Common myeloid progenitor, CD34-positive (primary cell): ENCODE measurements around the gene SLC25A27.

Experiments
- CTCF ChIA-PET: fragments of 350-600 bp; sonication (Branson Sonifier 250); formaldehyde crosslinking; loops from one replicate; lab custom pipeline; 2021; ENCODE audit warnings: antibody characterized with exemption; lab: Charles Lee
- POLR2A ChIA-PET: fragments of 350-600 bp; sonication (Branson Sonifier 250); formaldehyde crosslinking; loops from one replicate; lab custom pipeline; 2021; ENCODE audit warnings: antibody characterized with exemption; lab: Charles Lee
- DNase-seq, 3 donors: peaks; one replicate each; pipeline versions ENCODE4 v3.0.0 to v3.0.0-alpha.2; 2013
- H3K27ac ChIP-seq, 2 experiments: 1 replicate in 1 of 2; 2 replicates in 1 of 2; pipeline ENCODE4 v1.7.0; 2013; ENCODE audit warnings: inconsistent platforms in 2 of 2, low read length in 2 of 2, mild to moderate bottlenecking in 2 of 2, low read depth in 1 of 2, moderate library complexity in 1 of 2; ENCODE audit not compliant: severe bottlenecking in 2 of 2, insufficient read depth in 1 of 2, poor library complexity in 1 of 2
- H3K27me3 ChIP-seq, 5 experiments: replicated peaks in 2 of 5; 1 replicate in 3 of 5; 2 replicates in 2 of 5; pipeline versions ENCODE4 v1.6.1 to v1.7.0; 2013; ENCODE audit warnings: low read length in 4 of 5, mild to moderate bottlenecking in 2 of 5, moderate library complexity in 2 of 5, inconsistent platforms in 1 of 5; ENCODE audit not compliant: insufficient read depth in 5 of 5, control insufficient read depth in 4 of 5
- H3K36me3 ChIP-seq, 4 experiments: 1 replicate in 2 of 4; 2 replicates in 2 of 4; pipeline versions ENCODE4 v1.6.1 to v1.7.0; 2013; ENCODE audit warnings: low read length in 3 of 4, control low read depth in 1 of 4, mild to moderate bottlenecking in 1 of 4; ENCODE audit not compliant: control insufficient read depth in 4 of 4, insufficient read depth in 4 of 4
- H3K4me1 ChIP-seq, 4 experiments: 1 replicate in 3 of 4; 2 replicates in 1 of 4; pipeline versions ENCODE4 v1.6.1 to v1.7.1; 2013; ENCODE audit warnings: low read length in 3 of 4, mild to moderate bottlenecking in 3 of 4, control low read depth in 1 of 4, inconsistent platforms in 1 of 4, moderate library complexity in 1 of 4; ENCODE audit not compliant: control insufficient read depth in 4 of 4, insufficient read depth in 4 of 4; ENCODE audit errors: control extremely low read depth in 1 of 4
- H3K4me3 ChIP-seq, 7 experiments: 1 replicate in 4 of 7; 2 replicates in 3 of 7; pipeline versions ENCODE4 v1.5.1 to v1.7.0; 2013; ENCODE audit warnings: mild to moderate bottlenecking in 7 of 7, low read length in 6 of 7, moderate library complexity in 6 of 7, inconsistent platforms in 2 of 7, low read depth in 2 of 7, control low read depth in 1 of 7; ENCODE audit not compliant: insufficient read depth in 4 of 7, control insufficient read depth in 1 of 7; ENCODE audit errors: extremely low read depth in 1 of 7
- H3K9me3 ChIP-seq, 5 experiments: 1 replicate in 4 of 5; 2 replicates in 1 of 5; pipeline versions ENCODE4 v1.6.1 to v1.7.1; 2013; ENCODE audit warnings: low read length in 4 of 5, mild to moderate bottlenecking in 2 of 5, inconsistent platforms in 1 of 5, low read depth in 1 of 5, moderate library complexity in 1 of 5; ENCODE audit not compliant: control insufficient read depth in 4 of 5, insufficient read depth in 2 of 5; ENCODE audit errors: control extremely low read depth in 1 of 5
- WGBS: methylation state at CpG from one replicate; pipeline ENCODE4 v1.1.5; 2013; ENCODE audit not compliant: insufficient coverage; 5-methylcytosine and 5-hydroxymethylcytosine counted together

The SLC25A27 gene

GRCh38 chr6:46626228-46626909 is 26.4 kb upstream of the SLC25A27 start:
- ChIA-PET POLR2A (no interaction called here), CTCF (interaction anchor here (2.0 kb wide), 1 partner anchor 406 kb away, joined by 5 read pairs; no protein-coding TSS in a partner anchor)
- H3K27me3 ChIP-seq: no peaks in the 10 kb centered on the region
- H3K4me3 ChIP-seq: peak overlapping the region in 1 of 7 experiments; percentile 58
- no CpG with 5 or more reads among the region's 3 CpGs for WGBS
- H3K4me1 ChIP-seq: no peaks in the 10 kb centered on the region
- H3K27ac ChIP-seq: no peak overlapping the region
- no peaks in the 10 kb centered on the region for H3K36me3 ChIP-seq
- DNase-seq: peak; percentile 20 to 46 (median 45)
- H3K9me3 ChIP-seq: no peaks in the 10 kb centered on the region

DNA sequence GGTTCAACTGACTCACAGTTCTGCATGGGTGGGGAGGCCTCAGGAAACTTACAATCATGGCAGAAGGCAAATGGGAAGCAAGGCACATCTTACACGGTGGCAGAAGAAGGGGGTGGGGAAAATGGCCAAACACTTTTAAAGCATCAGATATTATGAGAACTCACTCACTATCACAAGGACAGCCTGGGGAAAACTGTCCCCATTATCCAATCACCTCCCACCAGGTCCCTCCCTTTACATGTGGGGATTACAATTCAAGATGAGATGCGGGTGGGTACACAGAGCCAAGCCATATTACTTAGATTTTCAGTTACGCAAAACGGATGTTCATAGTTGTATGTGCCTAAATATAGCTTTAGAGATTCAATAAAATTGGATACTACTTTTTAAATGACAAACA is 25.8 kb upstream of the SLC25A27 start:
- WGBS: 100% methylated on average over 1 of the region's 4 CpGs
- Histone ChIP-seq H3K27me3 (no peaks in the 10 kb centered on the region), H3K27ac (no peak overlapping the region), H3K4me3 (no peak overlapping the region), H3K36me3 (no peaks in the 10 kb centered on the region), H3K9me3 (no peaks in the 10 kb centered on the region), H3K4me1 (no peaks in the 10 kb centered on the region)
- no peak for DNase-seq
- CTCF ChIA-PET: interaction anchor here (2.0 kb wide), 1 partner anchor 406 kb away, joined by 5 read pairs; no protein-coding TSS in a partner anchor
- POLR2A ChIA-PET: no interaction called here

DNA sequence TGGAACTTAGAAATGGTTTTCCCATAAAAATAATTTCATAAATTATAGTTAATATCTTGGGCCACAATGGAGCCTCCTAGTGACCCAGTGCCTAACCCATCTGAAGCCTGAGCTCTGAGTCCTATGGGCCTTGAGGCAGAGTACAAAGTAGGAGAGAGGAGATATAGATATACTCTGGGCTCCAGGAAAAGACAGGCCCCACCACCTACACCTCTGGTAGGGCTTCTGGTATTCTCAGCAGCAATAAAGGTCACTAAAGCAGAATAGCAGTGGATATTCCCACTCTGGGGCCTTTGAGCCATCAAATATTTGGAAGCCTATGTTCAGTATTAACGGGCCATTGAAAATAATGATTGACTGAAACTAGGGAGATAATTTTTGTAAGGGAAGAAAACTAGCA is 24.3 kb upstream of the SLC25A27 start:
- POLR2A ChIA-PET: no interaction called here
- no peaks in the 10 kb centered on the region for H3K4me1 ChIP-seq

DNA sequence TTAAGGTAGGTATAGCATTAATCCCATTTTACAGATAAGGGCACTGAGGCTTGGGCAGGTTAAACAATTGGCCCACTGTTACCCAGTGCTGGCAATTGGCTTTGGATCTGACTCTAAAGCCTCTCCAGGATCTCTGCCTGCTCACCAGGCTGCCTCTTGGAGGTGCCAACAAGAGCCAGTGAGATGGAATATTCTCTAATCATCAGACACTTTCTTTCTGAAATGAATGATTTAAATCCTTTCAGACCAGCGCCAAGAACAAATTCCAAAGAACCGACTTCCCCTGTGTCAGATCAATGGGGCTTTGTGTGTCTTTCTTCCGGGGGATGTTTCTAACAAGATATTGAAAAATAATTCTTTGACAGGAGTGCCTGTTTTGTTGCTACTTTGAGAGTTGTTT is 23.8 kb upstream of the SLC25A27 start:
- Histone ChIP-seq H3K4me3 (no peak overlapping the region), H3K9me3 (no peaks in the 10 kb centered on the region), H3K36me3 (no peaks in the 10 kb centered on the region), H3K27me3 (no peaks in the 10 kb centered on the region), H3K4me1 (no peaks in the 10 kb centered on the region), H3K27ac (no peak overlapping the region)
- POLR2A ChIA-PET: no interaction called here
- CTCF ChIA-PET: no interaction called here
- no peak for DNase-seq
- 100% methylated on average over 2 of the region's 3 CpGs for WGBS

More for the DNA sequence above, 24.3 kb upstream of the SLC25A27 start:
- Histone ChIP-seq H3K27ac (no peak overlapping the region), H3K36me3 (no peaks in the 10 kb centered on the region), H3K9me3 (no peaks in the 10 kb centered on the region), H3K4me3 (no peak overlapping the region), H3K27me3 (no peaks in the 10 kb centered on the region)
- WGBS: no CpG with 5 or more reads among the region's 1 CpG
- no peak for DNase-seq
- CTCF ChIA-PET: interaction anchor here (2.0 kb wide), 1 partner anchor 408 kb away, joined by 5 read pairs; no protein-coding TSS in a partner anchor

DNA sequence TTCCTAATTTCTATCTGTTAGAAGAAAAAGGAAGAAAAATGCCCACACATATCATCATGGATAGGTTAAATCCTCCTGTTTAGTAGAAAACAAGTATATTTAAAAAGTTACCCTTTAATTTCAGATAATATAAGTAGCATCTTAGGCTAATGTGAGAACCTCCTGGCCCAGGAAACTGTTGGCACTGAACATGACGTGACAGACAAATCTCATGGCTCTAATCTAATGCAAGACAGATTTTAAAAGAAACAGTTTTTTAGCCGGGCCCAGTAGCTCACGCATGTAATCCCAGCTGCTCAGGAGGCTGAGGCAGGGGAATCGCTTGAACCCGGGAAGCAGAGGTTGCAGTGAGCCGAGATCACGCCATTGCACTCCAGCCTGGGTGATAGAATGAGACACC is 23.1 kb upstream of the SLC25A27 start:
- CTCF ChIA-PET: no interaction called here
- Histone ChIP-seq H3K27ac (no peak overlapping the region), H3K27me3 (no peaks in the 10 kb centered on the region), H3K4me1 (no peaks in the 10 kb centered on the region), H3K36me3 (no peaks in the 10 kb centered on the region), H3K9me3 (no peaks in the 10 kb centered on the region), H3K4me3 (no peak overlapping the region)
- no peak for DNase-seq
- 98% methylated on average over 5 of the region's 7 CpGs for WGBS
- POLR2A ChIA-PET: no interaction called here

DNA sequence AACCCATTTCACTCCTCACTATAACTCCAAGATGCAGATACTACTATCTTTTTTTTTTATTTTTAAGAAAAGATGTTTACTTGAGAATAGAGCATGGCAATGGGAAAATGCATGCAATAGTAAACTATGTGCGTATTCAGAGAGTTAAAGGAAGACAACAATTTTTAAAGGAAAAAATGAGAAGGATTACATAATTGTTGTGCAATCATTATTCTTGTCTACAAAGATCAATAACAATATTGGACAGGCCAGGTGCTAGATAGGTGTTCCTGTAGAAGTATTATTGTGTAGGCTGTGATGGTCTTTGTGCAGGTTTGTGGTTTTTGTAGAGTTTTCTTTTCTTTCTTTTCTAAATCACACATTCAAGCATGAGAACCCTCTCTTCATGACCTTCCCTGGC is 20.7 kb upstream of the SLC25A27 start:
- Histone ChIP-seq H3K27me3 (no peaks in the 10 kb centered on the region), H3K4me3 (no peak overlapping the region), H3K27ac (no peak overlapping the region), H3K9me3 (no peaks in the 10 kb centered on the region), H3K4me1 (no peaks in the 10 kb centered on the region), H3K36me3 (no peaks in the 10 kb centered on the region)
- POLR2A ChIA-PET: no interaction called here
- CTCF ChIA-PET: no interaction called here
- WGBS: no CpG with 5 or more reads among the region's 1 CpG
- no peak for DNase-seq

GRCh38 chr6:46635462-46635861 is 17.3 kb upstream of the SLC25A27 start:
- no peaks in the 10 kb centered on the region for H3K36me3 ChIP-seq
- no peak overlapping the region for H3K4me3 ChIP-seq
- no peaks in the 10 kb centered on the region for H3K9me3 ChIP-seq
- CTCF ChIA-PET: no interaction called here
- POLR2A ChIA-PET: no interaction called here
- no peaks in the 10 kb centered on the region for H3K27me3 ChIP-seq
- no peak overlapping the region for H3K27ac ChIP-seq
- DNase-seq: no peak
- H3K4me1 ChIP-seq: no peaks in the 10 kb centered on the region
- 99% methylated on average over 4 of the region's 6 CpGs for WGBS
